CD4-positive, alpha-beta T cell treated with Interferon alpha-2 for 1 hour (primary cell): Measurements from ENCODE around the gene EPS8.

Source experiments
- DNase-seq, 2 donors: peaks; one replicate each; pipeline ENCODE4 v3.0.0-alpha.2; 2020 to 2022

The EPS8 gene

DNA sequence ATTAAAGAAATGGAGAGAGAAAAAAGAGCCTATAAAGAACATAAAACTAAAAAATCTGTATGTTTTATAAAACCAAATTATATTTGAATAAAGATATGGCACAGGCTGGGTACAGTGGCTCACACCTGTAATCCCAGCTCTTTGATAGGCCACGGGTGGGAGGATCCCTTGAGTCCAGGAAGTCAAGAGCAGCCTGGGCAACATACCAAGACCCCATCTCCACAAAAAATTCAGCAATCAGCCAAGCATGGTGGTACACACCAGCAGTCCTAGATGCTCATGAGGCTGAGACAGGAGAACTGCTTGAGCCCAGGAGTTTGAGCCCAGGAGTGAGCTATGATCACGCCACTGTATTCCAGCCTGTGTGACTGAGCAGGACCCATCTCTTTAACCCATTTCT is 74.9 kb downstream of the EPS8 start:
- no peak for DNase-seq

DNA sequence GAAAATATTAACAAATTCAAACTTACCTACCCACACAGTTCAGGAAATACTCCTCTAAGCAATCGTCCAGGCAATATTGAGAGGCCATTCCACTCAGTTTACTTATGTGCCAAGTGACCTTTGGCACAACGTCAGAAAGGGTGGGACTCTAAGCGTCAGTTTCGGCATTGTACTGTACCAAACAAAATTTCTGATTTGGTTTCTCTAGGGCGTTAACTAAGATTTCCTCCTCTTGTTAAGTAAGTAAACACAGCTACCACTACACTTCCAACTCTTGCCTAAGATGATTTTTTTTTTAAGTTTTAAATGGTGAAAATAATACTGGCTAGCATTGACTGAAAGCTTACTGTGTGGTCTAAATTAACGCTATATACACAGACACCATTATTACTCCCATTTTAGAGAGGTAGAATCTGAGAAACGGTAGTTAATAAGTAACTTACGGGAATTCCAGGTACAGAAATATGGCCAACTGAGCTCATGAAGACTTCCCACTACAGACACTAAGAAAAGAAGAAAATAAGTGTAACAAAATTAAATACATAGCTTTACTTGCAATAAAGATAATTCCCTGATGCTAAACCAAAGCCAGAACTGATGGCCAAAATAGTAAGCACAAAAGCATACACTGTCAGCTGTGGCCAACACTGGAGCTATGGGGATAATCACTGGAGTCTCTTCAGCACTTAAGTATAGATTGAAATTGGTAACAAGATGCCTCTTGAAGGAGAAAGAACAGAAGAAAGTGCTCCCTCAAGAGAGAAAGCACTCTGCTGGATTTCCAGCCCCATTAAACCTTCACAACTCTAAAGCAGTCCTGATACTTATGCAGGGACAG is 76.1 kb downstream of the EPS8 start:
- no peak for DNase-seq

GRCh38 chr12:15712160-15712559 is 77.0 kb downstream of the EPS8 start:
- DNase-seq: no peak

DNA sequence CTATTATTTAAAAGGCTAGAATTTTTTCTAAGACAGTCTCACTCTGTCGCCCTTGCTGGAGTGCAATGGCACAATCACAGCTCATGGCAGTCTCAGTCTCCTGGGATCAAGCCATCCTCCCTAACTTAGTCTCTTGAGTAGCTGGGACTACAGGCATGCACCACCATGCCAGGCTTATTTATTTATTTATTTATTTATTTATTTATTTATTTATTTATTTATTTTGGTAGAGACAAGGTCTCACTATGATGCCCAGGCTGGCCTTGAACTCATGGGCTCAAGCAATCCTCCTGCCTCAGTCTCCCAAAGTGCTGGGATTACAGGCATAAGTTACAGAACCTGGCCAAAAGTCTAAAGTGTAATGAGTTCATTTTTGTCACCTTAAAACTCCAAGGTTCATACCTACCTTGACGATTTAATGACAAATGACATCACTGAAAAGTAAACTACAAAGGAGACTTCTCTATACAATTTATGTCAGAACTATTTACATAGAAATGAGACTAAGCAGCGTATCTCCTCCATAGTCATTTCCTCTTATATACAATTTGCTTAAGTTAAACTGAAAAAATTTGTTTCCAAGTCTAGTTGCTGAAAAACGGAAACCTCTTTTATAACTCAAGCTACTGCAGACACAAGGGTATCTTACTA is 78.2 kb downstream of the EPS8 start:
- no peak for DNase-seq

DNA sequence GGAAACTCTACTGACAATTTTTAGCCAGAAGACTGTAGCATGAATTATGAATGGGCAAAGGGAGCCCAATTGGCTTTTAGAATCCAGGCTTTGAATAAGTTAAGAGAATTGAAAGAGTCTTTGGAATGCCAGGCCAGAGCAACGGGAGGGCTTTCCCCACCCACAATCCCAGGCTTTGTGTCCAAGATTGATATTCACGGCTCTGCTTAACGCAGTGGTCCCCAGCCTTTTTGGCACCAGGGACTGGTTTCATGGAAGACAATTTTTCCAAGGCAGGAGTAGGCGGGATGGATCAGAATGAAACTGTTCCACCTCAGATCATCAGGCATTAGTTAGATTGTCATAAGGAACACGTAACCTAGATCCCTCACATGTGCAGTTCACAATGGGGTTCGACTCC is 79.6 kb downstream of the EPS8 start:
- DNase-seq: no peak

DNA sequence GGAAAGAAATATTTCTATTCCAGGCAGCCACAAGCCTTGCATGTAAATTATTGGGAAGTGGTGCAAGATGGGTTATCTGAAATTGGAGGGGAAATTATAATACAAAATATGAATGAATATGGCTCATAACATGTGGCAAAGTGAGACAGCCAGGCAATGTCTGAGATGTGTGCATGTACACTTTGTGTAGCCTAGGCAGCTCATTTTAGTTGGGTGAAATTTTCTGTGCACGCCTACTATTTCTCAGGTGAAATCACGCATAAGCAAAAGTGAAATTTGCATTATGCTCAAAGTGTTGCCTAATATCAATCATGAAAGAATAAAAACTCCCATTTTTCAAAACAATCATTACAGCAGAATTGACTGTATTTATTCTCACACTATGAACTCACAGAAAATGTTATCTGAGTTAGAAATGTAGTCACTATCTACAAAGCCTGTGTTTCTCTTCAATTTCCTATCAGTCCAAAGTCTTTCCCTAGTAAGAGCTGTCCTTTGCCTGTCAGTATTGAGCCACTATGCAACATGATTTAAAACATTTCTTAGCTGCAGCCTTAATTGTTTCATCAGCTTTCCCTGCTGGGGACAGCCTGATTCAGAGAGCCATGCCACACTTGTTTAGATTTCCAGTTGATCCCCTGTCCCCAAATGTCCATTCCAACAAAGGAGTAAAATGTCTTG is 80.7 kb downstream of the EPS8 start:
- DNase-seq: no peak

DNA sequence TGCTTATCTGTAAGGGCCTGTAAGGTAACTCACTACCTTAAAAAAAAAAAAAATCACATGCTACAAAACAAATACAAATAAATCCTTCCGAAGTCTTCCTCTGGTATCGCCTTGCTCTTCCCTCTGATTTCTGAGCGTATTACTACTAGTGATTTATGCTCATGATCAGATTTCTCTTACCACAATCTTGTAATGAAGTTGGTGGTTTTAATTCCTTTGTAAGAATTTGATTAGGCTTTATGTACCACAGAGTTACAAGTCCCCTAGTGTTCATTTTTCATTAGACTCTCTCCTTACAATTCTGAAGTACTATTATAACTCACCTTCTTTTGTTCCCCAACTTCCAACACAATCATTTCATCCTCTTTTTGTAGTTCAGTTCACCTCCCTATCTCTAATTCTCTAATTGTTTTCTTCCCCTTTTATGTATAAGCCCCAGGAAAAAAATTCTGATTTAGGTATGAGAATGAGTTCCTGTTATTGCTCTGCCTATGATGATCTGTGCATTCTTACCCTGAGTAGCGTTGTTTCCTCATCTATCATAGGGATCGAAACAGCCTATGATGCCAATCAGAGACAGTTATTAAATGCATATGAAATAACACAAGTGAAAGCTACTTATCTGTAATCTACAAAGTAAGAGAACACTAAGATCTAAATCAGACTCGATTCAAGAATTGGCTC is 81.5 kb downstream of the EPS8 start:
- no peak for DNase-seq

GRCh38 chr12:15706010-15706676 is 83.0 kb downstream of the EPS8 start:
- no peak for DNase-seq

GRCh38 chr12:15705606-15706005 is 83.6 kb downstream of the EPS8 start:
- no peak for DNase-seq

GRCh38 chr12:15702276-15702675 is 86.9 kb downstream of the EPS8 start:
- no peak for DNase-seq

DNA sequence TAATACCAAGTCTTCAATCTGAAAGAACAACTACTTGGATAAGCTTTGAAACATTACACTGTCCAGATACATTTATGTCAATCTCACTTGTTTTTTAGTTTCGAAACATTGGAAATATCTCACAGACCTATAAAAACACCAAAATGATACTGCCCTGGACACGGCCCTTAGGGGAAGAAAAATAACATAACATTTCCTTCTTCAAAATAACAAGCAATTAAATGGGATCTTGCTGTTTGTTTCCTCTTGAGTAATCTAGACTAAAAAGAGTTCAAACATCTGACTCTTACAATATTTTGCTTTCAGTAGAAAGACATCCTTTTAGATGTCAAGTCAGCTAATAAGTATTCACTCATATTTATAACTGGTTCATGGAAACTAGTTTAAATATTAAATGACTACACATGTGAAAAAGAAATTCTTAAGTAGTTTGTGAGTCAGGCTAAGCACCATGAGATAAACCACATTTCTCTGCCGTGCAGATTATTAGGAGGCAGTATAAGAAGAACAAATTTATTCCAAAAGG is 87.5 kb downstream of the EPS8 start:
- no peak for DNase-seq

- DNase-seq: no peak
Measured at GRCh38 chr12:15701206-15701605, 88.0 kb downstream of the EPS8 start.

- peak; percentile 4 to 25 for DNase-seq
Measured at GRCh38 chr12:15700595-15700994, 88.6 kb downstream of the EPS8 start.

- no peak for DNase-seq
Measured at GRCh38 chr12:15699886-15700285, 89.3 kb downstream of the EPS8 start.

GRCh38 chr12:15698377-15698871 is 90.8 kb downstream of the EPS8 start:
- no peak for DNase-seq

GRCh38 chr12:15697201-15697600 is 92.0 kb downstream of the EPS8 start:
- DNase-seq: no peak

- DNase-seq: no peak
Measured at GRCh38 chr12:15693228-15693911, 95.8 kb downstream of the EPS8 start.

DNA sequence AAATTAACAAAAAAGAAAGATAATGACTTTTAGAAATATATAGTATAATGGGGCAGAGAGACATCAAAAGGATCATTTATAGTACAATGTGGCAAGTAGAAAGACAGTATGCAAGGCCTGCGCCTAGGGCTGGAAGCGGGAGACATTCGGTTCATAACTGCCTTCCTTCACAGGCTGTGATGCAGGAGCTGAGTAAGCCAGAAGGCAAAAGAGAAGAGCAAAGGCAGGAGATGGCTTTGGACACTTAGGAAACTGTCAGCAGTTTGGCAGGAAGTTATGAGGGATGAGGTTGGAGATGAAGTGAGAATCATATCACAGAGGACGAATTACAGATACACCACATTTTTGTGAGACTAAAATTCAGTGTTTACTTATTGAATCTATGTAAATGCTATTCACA is 97.8 kb downstream of the EPS8 start:
- no peak for DNase-seq

- no peak for DNase-seq
Measured at GRCh38 chr12:15690320-15690719, 98.9 kb downstream of the EPS8 start.

DNA sequence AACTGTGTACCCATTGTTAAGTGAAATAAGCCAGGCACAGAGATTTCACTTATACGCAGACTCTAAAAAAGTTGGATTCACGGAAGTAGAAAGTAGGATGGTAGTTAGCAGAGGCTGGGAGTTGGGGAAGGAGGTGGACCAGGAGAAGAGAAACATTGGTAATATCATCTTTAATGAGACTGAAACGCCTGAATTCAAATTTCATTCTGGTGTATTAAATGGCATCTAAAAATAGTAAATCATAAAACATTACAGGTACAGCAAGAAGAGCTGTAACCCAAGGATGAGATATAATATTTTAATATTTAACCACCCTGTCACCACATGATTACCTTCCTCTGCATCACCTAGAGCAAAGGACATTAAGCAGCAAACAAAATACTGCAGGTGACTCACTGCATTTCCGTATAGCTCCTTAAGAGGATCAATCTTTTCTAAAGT is 99.4 kb downstream of the EPS8 start:
- DNase-seq: no peak

DNA sequence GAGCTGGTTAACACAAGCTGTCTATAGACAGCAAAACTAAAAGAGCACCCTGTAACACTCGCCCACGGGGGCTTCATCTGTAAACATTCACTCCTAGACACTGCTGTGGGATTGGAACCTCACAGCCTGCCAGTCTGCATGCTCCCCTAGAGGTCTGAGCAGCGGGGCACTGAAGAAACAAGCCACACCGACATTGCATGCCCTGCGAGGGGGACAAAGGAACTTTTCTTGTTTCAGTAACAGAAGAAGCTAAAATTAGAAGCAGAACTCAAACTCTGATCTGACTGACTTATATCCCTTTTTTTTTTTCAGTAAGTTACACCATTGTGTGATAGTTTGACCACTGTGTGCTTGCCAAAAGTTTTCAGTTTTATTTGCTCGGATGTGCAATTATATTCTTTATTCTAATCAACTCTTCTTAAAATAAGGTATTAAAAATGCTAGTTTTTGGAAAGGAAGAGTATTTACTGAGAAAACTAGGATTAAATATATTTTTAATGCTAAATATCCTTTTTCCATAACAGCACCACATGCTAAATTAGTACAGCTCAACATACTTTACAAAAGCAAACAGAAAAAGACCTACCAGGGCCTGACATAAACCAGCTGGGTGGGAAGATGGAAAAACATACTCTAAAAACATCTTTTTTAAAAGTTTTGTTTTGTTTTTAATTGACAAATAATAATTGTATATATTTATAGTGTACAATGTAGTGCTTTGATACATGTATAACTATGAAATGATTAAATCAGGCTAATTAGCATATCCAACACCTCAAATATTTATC is 100.2 kb downstream of the EPS8 start:
- no peak for DNase-seq
